SK-N-MC (cell line): Measurements from ENCODE around the gene ONECUT3.

ENCODE experiments used
- EZH2 ChIP-seq: fragments of 200-600 bp; sonication (generic); IDR thresholded peaks from one replicate; pipeline ENCODE4 v1.6.1; 2017; ENCODE audit warnings: antibody characterized with exemption
- FOXP2 ChIP-seq: optimal IDR thresholded peaks from 2 replicates; pipeline ENCODE3; 2011; ENCODE audit warnings: mild to moderate bottlenecking, moderate library complexity; ENCODE audit not compliant: insufficient read depth; ENCODE audit errors: extremely low read length, control extremely low read depth
- POLR2AphosphoS5 ChIP-seq: IDR thresholded peaks from 2 replicates; pipeline ENCODE4 v1.6.1; 2012; ENCODE audit warnings: mild to moderate bottlenecking, low read depth, low read length, borderline replicate concordance

- TF ChIP-seq EZH2 (no peak), POLR2AphosphoS5 (no peak), FOXP2 (no peak)
These were observed 74.4 kb downstream of the ONECUT3 start for GRCh38 chr19:1827566-1828278.
